ENCODE data around the gene SKI. TPM values are rescaled to one million over a fixed set of nuclear protein-coding genes. Genes with fewer than 3 reads are reported as not detected.

The SKI gene
- total RNA-seq, 1 donor from 2014 or later = 110 TPM

GRCh38 chr1:2337501-2337900 lies 109.4 kb downstream of the SKI start:
- no peak for DNase-seq (ENCODE audit: low spot score in 2 of 2, unreplicated experiment in 2 of 2)
- Mint-ChIP-seq H3K27ac (no peak overlapping the region), H3K36me3 (no peaks in the 10 kb centered on the region), H3K27me3 (ENCODE audit: low read depth) (no peaks in the 10 kb centered on the region), H3K4me3 (no peak overlapping the region), H3K9me3 (no peaks in the 10 kb centered on the region), H3K4me1 (peaks cover 32% of the 10 kb centered on the region)
- TF ChIP-seq CTCF (IDR thresholded peaks at IDR 0.05; ENCODE audit: unreplicated experiment) = no peak

GRCh38 chr1:2339206-2340085 lies 111.3 kb downstream of the SKI start:
- DNase-seq (ENCODE audit: low spot score in 2 of 2, unreplicated experiment in 2 of 2) = no peak
- no peak overlapping the region for H3K27ac Mint-ChIP-seq
- no peaks in the 10 kb centered on the region for H3K9me3 Mint-ChIP-seq
- H3K27me3 Mint-ChIP-seq (ENCODE audit: low read depth) = no peaks in the 10 kb centered on the region
- H3K4me3 Mint-ChIP-seq = no peak overlapping the region
- no peak for TF ChIP-seq CTCF (IDR thresholded peaks at IDR 0.05; ENCODE audit: unreplicated experiment)
- peaks cover 29% of the 10 kb centered on the region for H3K4me1 Mint-ChIP-seq
- no peaks in the 10 kb centered on the region for H3K36me3 Mint-ChIP-seq

- peaks cover 21% of the 10 kb centered on the region for H3K4me1 Mint-ChIP-seq
- TF ChIP-seq CTCF (IDR thresholded peaks at IDR 0.05; ENCODE audit: unreplicated experiment) = no peak
- H3K27me3 Mint-ChIP-seq (ENCODE audit: low read depth) = no peaks in the 10 kb centered on the region
- DNase-seq (ENCODE audit: low spot score in 2 of 2, unreplicated experiment in 2 of 2) = no peak
- no peak overlapping the region for H3K4me3 Mint-ChIP-seq
- H3K27ac Mint-ChIP-seq = no peak overlapping the region
- H3K9me3 Mint-ChIP-seq = no peaks in the 10 kb centered on the region
- no peaks in the 10 kb centered on the region for H3K36me3 Mint-ChIP-seq
Observed at GRCh38 chr1:2340086-2340917, 112.2 kb downstream of the SKI start.

GRCh38 chr1:2340918-2341254 lies 112.8 kb downstream of the SKI start:
- H3K9me3 Mint-ChIP-seq = no peaks in the 10 kb centered on the region
- H3K27me3 Mint-ChIP-seq (ENCODE audit: low read depth) = no peaks in the 10 kb centered on the region
- no peak overlapping the region for H3K27ac Mint-ChIP-seq
- H3K4me3 Mint-ChIP-seq = no peak overlapping the region
- peaks cover 18% of the 10 kb centered on the region for H3K4me1 Mint-ChIP-seq
- no peaks in the 10 kb centered on the region for H3K36me3 Mint-ChIP-seq
- DNase-seq (ENCODE audit: low spot score in 2 of 2, unreplicated experiment in 2 of 2) = no peak
- no peak for TF ChIP-seq CTCF (IDR thresholded peaks at IDR 0.05; ENCODE audit: unreplicated experiment)

- Mint-ChIP-seq H3K27me3 (ENCODE audit: low read depth) (no peaks in the 10 kb centered on the region), H3K4me3 (no peak overlapping the region), H3K9me3 (no peaks in the 10 kb centered on the region), H3K36me3 (no peaks in the 10 kb centered on the region), H3K4me1 (peaks cover 13% of the 10 kb centered on the region), H3K27ac (no peak overlapping the region)
- no peak for DNase-seq (ENCODE audit: low spot score in 2 of 2, unreplicated experiment in 2 of 2)
- TF ChIP-seq CTCF (IDR thresholded peaks at IDR 0.05; ENCODE audit: unreplicated experiment) = no peak
Observed at GRCh38 chr1:2341706-2342383, 113.7 kb downstream of the SKI start.
